ENCODE results near the gene TIGD1.

GRCh38 chr2:232501794-232502390, 48.5 kb downstream of the TIGD1 start:
- TF ChIP-seq CTCF (IDR thresholded peaks at IDR 0.05; ENCODE audit: low read depth, low read length) = no peak
- TF ChIP-seq EZH2phosphoT487 (IDR thresholded peaks at IDR 0.05; ENCODE audit: low read depth) = no peak
